ENCODE data around the gene HSP90B1. TPM values are rescaled to one million over a fixed set of nuclear protein-coding genes. Genes with fewer than 3 reads are reported as not detected.
A peak's percentile ranks its signal among the peaks of the same experiment; 100 is the strongest.

HSP90B1 gene
- polyA plus RNA-seq, 1 experiment = 848 TPM

DNA sequence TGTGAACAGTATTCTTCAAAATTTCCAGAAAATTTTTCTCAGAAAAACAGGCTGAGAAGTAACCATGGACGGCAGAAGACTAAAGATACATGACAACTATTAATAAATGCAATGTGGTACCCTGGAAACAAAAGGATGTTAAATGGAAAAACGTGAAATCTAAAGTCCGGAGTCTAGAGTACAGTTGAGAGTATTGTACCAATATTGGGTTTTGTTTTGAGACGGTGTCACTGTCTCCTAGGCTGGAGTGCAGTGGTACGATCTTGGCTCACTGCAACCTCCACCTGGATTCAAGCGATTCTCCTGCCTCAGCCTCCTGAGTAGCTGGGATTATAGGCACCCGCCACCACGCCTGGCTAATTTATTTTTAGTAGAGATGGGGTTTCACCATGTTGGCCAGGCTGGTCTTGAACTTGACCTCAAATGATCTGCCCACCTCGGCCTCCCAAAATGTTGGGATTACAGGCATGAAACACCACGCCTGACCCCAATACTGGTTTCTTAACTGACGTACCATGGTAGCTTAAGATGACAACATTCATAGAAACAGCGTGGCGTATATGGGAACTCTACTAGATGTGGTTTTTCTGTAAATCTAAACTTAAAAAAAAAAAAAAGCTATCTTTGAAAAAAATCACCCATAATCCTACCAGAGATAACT, 18.7 kb downstream of the HSP90B1 start:
- TF ChIP-seq, protein P1, sequence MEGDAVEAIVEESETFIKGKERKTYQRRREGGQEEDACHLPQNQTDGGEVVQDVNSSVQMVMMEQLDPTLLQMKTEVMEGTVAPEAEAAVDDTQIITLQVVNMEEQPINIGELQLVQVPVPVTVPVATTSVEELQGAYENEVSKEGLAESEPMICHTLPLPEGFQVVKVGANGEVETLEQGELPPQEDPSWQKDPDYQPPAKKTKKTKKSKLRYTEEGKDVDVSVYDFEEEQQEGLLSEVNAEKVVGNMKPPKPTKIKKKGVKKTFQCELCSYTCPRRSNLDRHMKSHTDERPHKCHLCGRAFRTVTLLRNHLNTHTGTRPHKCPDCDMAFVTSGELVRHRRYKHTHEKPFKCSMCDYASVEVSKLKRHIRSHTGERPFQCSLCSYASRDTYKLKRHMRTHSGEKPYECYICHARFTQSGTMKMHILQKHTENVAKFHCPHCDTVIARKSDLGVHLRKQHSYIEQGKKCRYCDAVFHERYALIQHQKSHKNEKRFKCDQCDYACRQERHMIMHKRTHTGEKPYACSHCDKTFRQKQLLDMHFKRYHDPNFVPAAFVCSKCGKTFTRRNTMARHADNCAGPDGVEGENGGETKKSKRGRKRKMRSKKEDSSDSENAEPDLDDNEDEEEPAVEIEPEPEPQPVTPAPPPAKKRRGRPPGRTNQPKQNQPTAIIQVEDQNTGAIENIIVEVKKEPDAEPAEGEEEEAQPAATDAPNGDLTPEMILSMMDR (IDR thresholded peaks at IDR 0.05; ENCODE audit: low read depth, low read length) = no peak
- H3K9me3 ChIP-seq (ENCODE audit: control insufficient read depth, insufficient read depth, low read length) = no peaks in the 10 kb centered on the region
- ChIA-PET CTCF (interaction anchor here (0.6 kb wide), 1 partner anchor 12 kb away, joined by 3 read pairs; no protein-coding TSS in a partner anchor), POLR2A (interaction anchor here (0.9 to 2.1 kb wide), 2 partner anchors 9 to 19 kb away, joined by 6 to 7 read pairs; partner anchors contain the start of gene HSP90B1)
- H3K4me3 ChIP-seq (ENCODE audit: low read depth, low read length) = no peak overlapping the region
- H3K27me3 ChIP-seq (ENCODE audit: control insufficient read depth, insufficient read depth, low read length) = no peaks in the 10 kb centered on the region
- H3K27ac ChIP-seq (ENCODE audit: low read depth, low read length) = no peak overlapping the region
- no peak for DNase-seq (ENCODE audit: low read depth, low spot score)

DNA sequence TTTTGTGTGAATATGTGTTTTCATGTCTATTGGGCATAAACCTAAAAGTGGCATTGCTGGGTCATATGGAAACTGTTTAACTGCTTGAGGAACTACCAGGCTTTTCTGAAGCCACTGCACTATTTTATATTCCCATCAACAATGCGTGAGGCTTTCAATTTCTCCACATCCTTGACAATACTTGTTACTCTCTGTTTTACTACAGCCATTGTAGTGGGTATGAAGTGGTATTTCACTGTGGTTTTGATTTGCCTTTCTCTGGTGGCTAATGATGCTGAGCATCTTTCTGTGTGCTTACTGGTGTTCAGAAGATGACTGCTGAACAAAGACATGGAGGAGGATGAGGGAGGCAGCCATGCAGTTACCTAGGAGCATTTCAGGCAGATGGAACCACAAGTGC, 22.3 kb downstream of the HSP90B1 start:
- ChIA-PET POLR2A (no interaction called here), CTCF (interaction anchor here (0.6 to 2.5 kb wide), 2 partner anchors 157 to 225 kb away, joined by 3 to 7 read pairs; no protein-coding TSS in a partner anchor)

DNA sequence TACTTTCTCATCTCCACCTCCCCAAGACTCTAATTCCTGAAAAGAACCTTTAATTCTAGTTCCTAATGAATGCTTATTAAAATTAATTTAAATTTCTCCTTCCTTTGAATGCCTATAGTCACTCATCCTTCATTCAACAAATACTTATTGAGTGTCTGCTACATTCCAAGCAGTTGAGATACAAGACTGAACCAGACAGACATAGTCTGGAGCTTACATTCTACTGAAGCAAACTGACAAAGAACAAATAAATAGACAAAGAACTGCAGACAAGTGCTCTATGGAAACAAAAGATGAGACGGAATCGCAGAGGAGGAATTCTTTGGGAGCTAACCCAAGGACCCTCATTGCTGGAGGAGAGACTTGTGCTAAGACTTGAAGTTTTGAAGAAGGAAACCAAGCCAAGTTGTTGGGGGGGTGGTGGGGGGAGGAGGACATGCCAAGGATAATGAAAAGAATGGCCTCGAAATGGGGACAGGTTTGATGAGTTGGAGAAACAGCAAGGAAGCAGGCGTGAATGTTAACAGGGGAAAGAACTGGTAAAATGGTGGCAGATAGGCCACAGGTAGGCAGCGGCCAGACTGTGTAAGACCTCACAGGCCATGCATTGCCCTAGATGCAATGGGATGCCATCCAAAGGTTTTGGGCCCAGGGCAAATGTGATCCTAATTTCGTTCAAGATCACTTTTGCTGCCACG, 25.8 kb downstream of the HSP90B1 start:
- no peak for DNase-seq (ENCODE audit: low read depth, low spot score)
- CTCF ChIA-PET = interaction anchor here (0.8 to 2.6 kb wide), 4 partner anchors 10 to 153 kb away, joined by 3 to 14 read pairs (median 4); partner anchors contain the start of genes HCFC2 and TDG
- H3K4me3 ChIP-seq (ENCODE audit: low read depth, low read length) = peak overlapping the region; percentile 83
- no peaks in the 10 kb centered on the region for H3K27me3 ChIP-seq (ENCODE audit: control insufficient read depth, insufficient read depth, low read length)
- H3K9me3 ChIP-seq (ENCODE audit: control insufficient read depth, insufficient read depth, low read length) = no peaks in the 10 kb centered on the region; the same call in 1 of the 2 replicates
- TF ChIP-seq, protein P1 (IDR thresholded peaks at IDR 0.05; ENCODE audit: low read depth, low read length) = no peak
- H3K27ac ChIP-seq (ENCODE audit: low read depth, low read length) = peak overlapping the region; percentile 91
- POLR2A ChIA-PET = interaction anchor here (0.7 to 2.8 kb wide), 4 partner anchors 10 to 136 kb away, joined by 3 to 42 read pairs (median 6); partner anchors contain the start of genes HSP90B1 and TDG

More for the DNA sequence above, 22.3 kb downstream of the HSP90B1 start:
- no peaks in the 10 kb centered on the region for H3K27me3 ChIP-seq (ENCODE audit: control insufficient read depth, insufficient read depth, low read length)
- TF ChIP-seq, protein P1 (IDR thresholded peaks at IDR 0.05; ENCODE audit: low read depth, low read length) = no peak
- H3K27ac ChIP-seq (ENCODE audit: low read depth, low read length) = no peak overlapping the region
- H3K4me3 ChIP-seq (ENCODE audit: low read depth, low read length) = no peak overlapping the region
- no peaks in the 10 kb centered on the region; the same call in 1 of the 2 replicates for H3K9me3 ChIP-seq (ENCODE audit: control insufficient read depth, insufficient read depth, low read length)
- DNase-seq (ENCODE audit: low read depth, low spot score) = no peak

DNA sequence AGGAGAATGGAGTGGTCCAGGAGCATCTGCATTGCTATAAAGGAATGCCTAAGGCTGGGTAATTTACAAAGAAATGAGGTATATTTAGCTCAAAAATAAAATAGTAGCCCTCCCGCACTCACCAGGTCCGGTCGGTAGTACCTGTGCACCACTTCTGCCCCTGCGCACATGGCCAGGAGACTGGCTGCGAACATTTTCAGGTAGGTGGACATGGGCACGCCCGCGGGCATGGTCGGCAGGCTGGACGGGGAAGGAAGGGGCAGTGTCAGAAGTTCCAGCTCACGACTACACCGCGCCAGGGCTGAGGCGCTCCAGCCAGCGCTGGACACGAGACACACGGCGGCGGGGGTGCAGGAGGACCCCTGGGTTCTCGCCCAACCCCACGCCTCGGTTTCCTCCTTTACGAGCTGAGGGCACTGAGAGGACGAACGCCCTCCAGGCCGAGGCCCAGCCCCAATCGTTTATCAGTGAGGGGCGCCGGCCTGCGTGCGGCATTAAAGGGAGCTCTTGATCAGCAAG, 26.4 kb downstream of the HSP90B1 start:
- Histone ChIP-seq H3K4me3 (ENCODE audit: low read depth, low read length) (peak overlapping the region; percentile 83), H3K27me3 (ENCODE audit: control insufficient read depth, insufficient read depth, low read length) (no peaks in the 10 kb centered on the region), H3K9me3 (ENCODE audit: control insufficient read depth, insufficient read depth, low read length) (no peaks in the 10 kb centered on the region; the same call in 1 of the 2 replicates), H3K27ac (ENCODE audit: low read depth, low read length) (peak overlapping the region; percentile 91)
- no peak for DNase-seq (ENCODE audit: low read depth, low spot score)
- TF ChIP-seq, protein P1 (IDR thresholded peaks at IDR 0.05; ENCODE audit: low read depth, low read length) = no peak
- CTCF ChIA-PET = interaction anchor here (1.0 to 2.6 kb wide), 2 partner anchors 108 to 152 kb away, joined by 3 to 14 read pairs; partner anchors contain the start of gene HCFC2
- POLR2A ChIA-PET = interaction anchor here (2.5 to 2.8 kb wide), 2 partner anchors 9 to 27 kb away, joined by 8 to 42 read pairs; partner anchors contain the start of genes HSP90B1 and TDG

Measured in AG04450 (cell line).